Muscle layer of colon (tissue), 2 donors: ENCODE data around the gene PC.

Experiments used
- H3K27ac ChIP-seq: one replicate; pipeline ENCODE4 v1.7.0; 2013; ENCODE audit warnings: low read depth, mild to moderate bottlenecking, low read length, moderate library complexity
- H3K27me3 ChIP-seq, 2 donors: one replicate each; pipeline ENCODE4 v1.7.0; 2013; ENCODE audit warnings: low read length in 2 of 2, mild to moderate bottlenecking in 2 of 2; ENCODE audit not compliant: insufficient read depth in 2 of 2, control insufficient read depth in 1 of 2
- H3K36me3 ChIP-seq: one replicate; pipeline ENCODE4 v1.7.0; 2013; ENCODE audit warnings: mild to moderate bottlenecking, low read length; ENCODE audit not compliant: insufficient read depth
- H3K4me1 ChIP-seq: one replicate; pipeline ENCODE4 v1.7.0; 2013; ENCODE audit warnings: mild to moderate bottlenecking, low read length; ENCODE audit not compliant: insufficient read depth
- H3K4me3 ChIP-seq, 2 donors: one replicate each; pipeline ENCODE4 v1.7.0; 2013; ENCODE audit warnings: low read length in 2 of 2, low read depth in 1 of 2, mild to moderate bottlenecking in 1 of 2, moderate library complexity in 1 of 2
- H3K9ac ChIP-seq: one replicate; pipeline ENCODE4 v1.7.0; 2013; ENCODE audit warnings: low read length
- H3K9me3 ChIP-seq: one replicate; pipeline ENCODE4 v1.7.0; 2013; ENCODE audit warnings: mild to moderate bottlenecking, low read length
- donor health status: abdominal sarcoma.
- donor health status: Adenocarcinoma of cecum.

PC gene

GRCh38 chr11:66849501-66850234, 108.5 kb downstream of the PC start:
- Histone ChIP-seq H3K4me3 (no peak overlapping the region), H3K27ac (no peak overlapping the region), H3K9ac (no peak overlapping the region), H3K27me3 (no peaks in the 10 kb centered on the region), H3K36me3 (peaks cover 23% of the 10 kb centered on the region), H3K9me3 (no peaks in the 10 kb centered on the region), H3K4me1 (peaks cover 5% of the 10 kb centered on the region)

GRCh38 chr11:66848671-66849500, 109.3 kb downstream of the PC start:
- Histone ChIP-seq H3K27ac (no peak overlapping the region), H3K9me3 (no peaks in the 10 kb centered on the region), H3K36me3 (peaks cover 24% of the 10 kb centered on the region), H3K4me1 (peaks cover 12% of the 10 kb centered on the region), H3K9ac (no peak overlapping the region), H3K4me3 (no peak overlapping the region), H3K27me3 (no peaks in the 10 kb centered on the region)

GRCh38 chr11:66847461-66848232, 110.5 kb downstream of the PC start:
- H3K4me3 ChIP-seq: no peak overlapping the region
- no peaks in the 10 kb centered on the region for H3K27me3 ChIP-seq
- no peak overlapping the region for H3K9ac ChIP-seq
- no peaks in the 10 kb centered on the region for H3K9me3 ChIP-seq
- peaks cover 24% of the 10 kb centered on the region for H3K36me3 ChIP-seq
- no peak overlapping the region for H3K27ac ChIP-seq
- H3K4me1 ChIP-seq: peaks cover 14% of the 10 kb centered on the region

- Histone ChIP-seq H3K4me1 (peaks cover 23% of the 10 kb centered on the region), H3K27ac (no peak overlapping the region), H3K9me3 (no peaks in the 10 kb centered on the region), H3K4me3 (no peak overlapping the region), H3K36me3 (peaks cover 24% of the 10 kb centered on the region), H3K9ac (no peak overlapping the region), H3K27me3 (no peaks in the 10 kb centered on the region)
Measured at GRCh38 chr11:66846671-66847091, 111.5 kb downstream of the PC start.

- no peaks in the 10 kb centered on the region for H3K27me3 ChIP-seq
- H3K36me3 ChIP-seq: peaks cover 24% of the 10 kb centered on the region
Measured at GRCh38 chr11:66845876-66846212, 112.3 kb downstream of the PC start.

GRCh38 chr11:66845143-66845875, 112.9 kb downstream of the PC start:
- H3K27me3 ChIP-seq: no peaks in the 10 kb centered on the region
- no peak overlapping the region for H3K27ac ChIP-seq
- H3K4me1 ChIP-seq: peaks cover 27% of the 10 kb centered on the region
- no peak overlapping the region for H3K9ac ChIP-seq
- no peaks in the 10 kb centered on the region for H3K9me3 ChIP-seq
- H3K36me3 ChIP-seq: peaks cover 24% of the 10 kb centered on the region
- H3K4me3 ChIP-seq: no peak overlapping the region

More at GRCh38 chr11:66845876-66846212, 112.3 kb downstream of the PC start:
- peaks cover 27% of the 10 kb centered on the region for H3K4me1 ChIP-seq
- H3K9me3 ChIP-seq: no peaks in the 10 kb centered on the region
- no peak overlapping the region for H3K4me3 ChIP-seq
- no peak overlapping the region for H3K9ac ChIP-seq
- no peak overlapping the region for H3K27ac ChIP-seq

GRCh38 chr11:66844496-66845142, 113.6 kb downstream of the PC start:
- H3K27me3 ChIP-seq: no peaks in the 10 kb centered on the region
- H3K36me3 ChIP-seq: peaks cover 26% of the 10 kb centered on the region
- peaks cover 27% of the 10 kb centered on the region for H3K4me1 ChIP-seq
- H3K4me3 ChIP-seq: peak overlapping the region in 1 of 2 donors; percentile 89
- no peaks in the 10 kb centered on the region for H3K9me3 ChIP-seq
- H3K27ac ChIP-seq: no peak overlapping the region
- peak overlapping the region; percentile 71 for H3K9ac ChIP-seq

- Histone ChIP-seq H3K9ac (peak overlapping the region; percentile 71), H3K27ac (peak overlapping the region; percentile 94), H3K4me3 (peak overlapping the region; percentile 89 to 97), H3K36me3 (peaks cover 33% of the 10 kb centered on the region), H3K27me3 (no peaks in the 10 kb centered on the region), H3K4me1 (peaks cover 27% of the 10 kb centered on the region), H3K9me3 (no peaks in the 10 kb centered on the region)
Measured at GRCh38 chr11:66843776-66844495, 114.2 kb downstream of the PC start.

- Histone ChIP-seq H3K27ac (peak within 1 kb of the TSS; percentile 94), H3K4me1 (peaks cover 27% of the 10 kb centered on the region), H3K9ac (peak within 1 kb of the TSS; percentile 71), H3K36me3 (peaks cover 35% of the 10 kb centered on the region), H3K9me3 (no peaks in the 10 kb centered on the region), H3K4me3 (peak within 1 kb of the TSS; percentile 89 to 97), H3K27me3 (no peaks in the 10 kb centered on the region)
Measured at GRCh38 chr11:66842896-66843775, 115.0 kb downstream of the PC start, which contains the start of gene RCE1. RCE1 (plus strand) TSS chr11:66843441; CDS start chr11:66843456, 15 bp downstream.
